Smooth muscle cell (in vitro differentiated cells): ENCODE data around the gene PPP1R1A. TPM values are rescaled to one million over a fixed set of nuclear protein-coding genes. Genes with fewer than 3 reads are reported as not detected.

Experiments
- DNase-seq: peaks from one replicate; lab custom pipeline; 2025; ENCODE audit not compliant: unreplicated experiment; lab: John Stamatoyannopoulos, UW
- H2AFZ ChIP-seq: fragments of 200-600 bp; sonication (generic); 2 replicates; pipeline ENCODE4 v1.6.0; 2016; ENCODE audit warnings: antibody characterized with exemption, low read depth, mild to moderate bottlenecking
- H3F3A ChIP-seq: fragments of 200-600 bp; sonication (generic); 2 replicates; pipeline ENCODE4 v1.6.0; 2017; ENCODE audit warnings: antibody characterized with exemption, low read depth
- H3K27ac ChIP-seq: fragments of 200-600 bp; sonication (generic); 2 replicates; pipeline ENCODE4 v1.5.1; 2016; ENCODE audit warnings: low read depth, mild to moderate bottlenecking
- H3K27me3 ChIP-seq: fragments of 200-600 bp; sonication (generic); 2 replicates; pipeline ENCODE4 v1.6.1; 2016; ENCODE audit warnings: low read depth, mild to moderate bottlenecking
- H3K36me3 ChIP-seq: fragments of 200-600 bp; sonication (generic); 2 replicates; pipeline ENCODE4 v1.5.1; 2016; ENCODE audit warnings: low read depth
- H3K4me1 ChIP-seq: fragments of 200-600 bp; sonication (generic); 2 replicates; pipeline ENCODE4 v1.5.1; 2016; ENCODE audit warnings: low read depth
- H3K4me2 ChIP-seq: fragments of 200-600 bp; sonication (generic); 2 replicates; pipeline ENCODE4 v1.6.0; 2016; ENCODE audit warnings: mild to moderate bottlenecking
- H3K4me3 ChIP-seq: fragments of 200-600 bp; sonication (generic); 2 replicates; pipeline ENCODE4 v1.5.1; 2016; ENCODE audit warnings: mild to moderate bottlenecking
- H3K79me2 ChIP-seq: fragments of 200-600 bp; sonication (generic); 2 replicates; pipeline ENCODE4 v1.6.0; 2016; ENCODE audit warnings: low read depth, mild to moderate bottlenecking
- H3K9ac ChIP-seq: fragments of 200-600 bp; sonication (generic); 2 replicates; pipeline ENCODE4 v1.6.0; 2016; ENCODE audit warnings: low read depth
- H3K9me3 ChIP-seq: fragments of 200-600 bp; sonication (generic); replicated peaks from 2 replicates; pipeline ENCODE4 v1.5.1; 2016; ENCODE audit warnings: low read depth
- H4K20me1 ChIP-seq: fragments of 200-600 bp; sonication (generic); 2 replicates; pipeline ENCODE4 v1.6.0; 2016; ENCODE audit warnings: low read depth
- CTCF ChIP-seq: fragments of 200-600 bp; sonication (generic); IDR thresholded peaks from 2 replicates; pipeline ENCODE4 v1.5.1; 2017; ENCODE audit warnings: borderline replicate concordance, mild to moderate bottlenecking, antibody characterized with exemption; ENCODE audit not compliant: insufficient read depth, poor library complexity, severe bottlenecking
- WGBS: methylation state at CpG from one replicate; pipeline ENCODE4 v1.1.7; 2016; ENCODE audit warnings: low lambda C conversion rate; 5-methylcytosine and 5-hydroxymethylcytosine counted together
- polyA plus RNA-seq: library from polyadenylated mRNA; unstranded; fragments of >200 nt; fragmentation: Nextera tagmentation; extraction: Ambion mirVana; gene quantifications from 2 replicates; pipeline ENCODE4 v1.2.1, GENCODE V29; 2016
- total RNA-seq: library from RNA; depleted of rRNA; stranded (reverse); fragments of >200 nt; gene quantifications from 2 replicates; pipeline ENCODE4 v1.2.3, GENCODE V29; 2014

Gene PPP1R1A
- total and polyA plus RNA-seq, 2 experiments from 2014 or later: 0.31 TPM; not detected in 1

GRCh38 chr12:54560374-54560858 lies 28.0 kb downstream of the PPP1R1A start:
- peaks cover 8% of the 10 kb centered on the region for H3K4me1 ChIP-seq
- 30% methylated on average over 14 of the region's 14 CpGs for WGBS
- H2AFZ ChIP-seq: peak overlapping the region; percentile 89
- no peaks in the 10 kb centered on the region for H4K20me1 ChIP-seq
- no peaks in the 10 kb centered on the region for H3K79me2 ChIP-seq
- no peak for TF ChIP-seq CTCF
- H3K9me3 ChIP-seq: no peaks in the 10 kb centered on the region
- peak overlapping the region; percentile 47 for H3K4me3 ChIP-seq
- no peaks in the 10 kb centered on the region for H3F3A ChIP-seq
- peaks cover 44% of the 10 kb centered on the region for H3K27me3 ChIP-seq
- peak overlapping the region; percentile 82 for H3K4me2 ChIP-seq
- H3K27ac ChIP-seq: no peak overlapping the region
- DNase-seq: no peak
- no peak overlapping the region for H3K9ac ChIP-seq
- H3K36me3 ChIP-seq: no peaks in the 10 kb centered on the region

DNA sequence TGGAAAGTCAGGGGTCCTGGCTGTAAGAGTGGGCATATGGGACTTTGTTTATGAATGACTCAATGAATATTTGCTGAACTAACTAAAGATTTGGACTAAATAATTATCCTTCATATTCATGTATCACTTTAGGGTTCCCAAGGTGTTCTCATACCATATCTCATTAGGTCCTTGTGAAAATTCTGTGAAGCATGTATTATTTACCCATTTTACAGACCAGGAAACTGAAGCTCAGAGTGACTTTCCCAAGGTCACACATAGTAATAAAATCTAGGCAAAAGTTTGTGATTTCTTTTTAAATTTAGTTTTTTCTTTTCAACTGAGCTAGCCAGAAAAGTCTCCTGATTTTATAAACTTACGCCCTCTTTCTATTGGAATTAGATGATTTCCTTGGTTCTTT lies 29.7 kb downstream of the PPP1R1A start:
- TF ChIP-seq CTCF: no peak
- H3K36me3 ChIP-seq: no peaks in the 10 kb centered on the region
- no peak for DNase-seq
- no peaks in the 10 kb centered on the region for H4K20me1 ChIP-seq
- H2AFZ ChIP-seq: no peak overlapping the region
- 100% methylated on average over 1 of the region's 1 CpG for WGBS
- H3K79me2 ChIP-seq: no peaks in the 10 kb centered on the region
- H3K27ac ChIP-seq: no peak overlapping the region
- no peak overlapping the region for H3K9ac ChIP-seq
- H3K27me3 ChIP-seq: peaks cover 51% of the 10 kb centered on the region
- H3K9me3 ChIP-seq: no peaks in the 10 kb centered on the region
- H3F3A ChIP-seq: no peaks in the 10 kb centered on the region
- no peak overlapping the region for H3K4me3 ChIP-seq
- no peak overlapping the region for H3K4me2 ChIP-seq
- no peaks in the 10 kb centered on the region for H3K4me1 ChIP-seq

- no peak for TF ChIP-seq CTCF
- DNase-seq: no peak
- no peak overlapping the region for H3K4me3 ChIP-seq
- no peaks in the 10 kb centered on the region for H3K36me3 ChIP-seq
- no peaks in the 10 kb centered on the region for H3K79me2 ChIP-seq
- 77% methylated on average over 5 of the region's 5 CpGs for WGBS
- H3K4me2 ChIP-seq: no peak overlapping the region
- H4K20me1 ChIP-seq: no peaks in the 10 kb centered on the region
- no peaks in the 10 kb centered on the region for H3K4me1 ChIP-seq
- H3K9ac ChIP-seq: no peak overlapping the region
- H2AFZ ChIP-seq: no peak overlapping the region
- H3K27me3 ChIP-seq: peaks cover 54% of the 10 kb centered on the region
- no peak overlapping the region for H3K27ac ChIP-seq
- no peaks in the 10 kb centered on the region for H3K9me3 ChIP-seq
- no peaks in the 10 kb centered on the region for H3F3A ChIP-seq
Observed at GRCh38 chr12:54558311-54558710, 30.1 kb downstream of the PPP1R1A start.

GRCh38 chr12:54555670-54556257 lies 32.7 kb downstream of the PPP1R1A start:
- no peak overlapping the region for H3K4me2 ChIP-seq
- H3K27me3 ChIP-seq: peaks cover 72% of the 10 kb centered on the region
- no peaks in the 10 kb centered on the region for H3K36me3 ChIP-seq
- no peak overlapping the region for H3K9ac ChIP-seq
- no peak for TF ChIP-seq CTCF
- no peaks in the 10 kb centered on the region for H3F3A ChIP-seq
- no peaks in the 10 kb centered on the region for H3K4me1 ChIP-seq
- H2AFZ ChIP-seq: no peak overlapping the region
- H3K9me3 ChIP-seq: no peaks in the 10 kb centered on the region
- no peak overlapping the region for H3K27ac ChIP-seq
- 73% methylated on average over 6 of the region's 6 CpGs for WGBS
- H3K4me3 ChIP-seq: no peak overlapping the region
- no peaks in the 10 kb centered on the region for H3K79me2 ChIP-seq
- no peaks in the 10 kb centered on the region for H4K20me1 ChIP-seq
- no peak for DNase-seq
